WERI-Rb-1 (cell line): ENCODE results near the gene RAN.
"Not testable (repeated sequence)": the region's sequence is repeated elsewhere in the genome, so short reads cannot be mapped to it uniquely, and the experiment has no call there.

Experiments
- DNase-seq: peaks from one replicate; pipeline ENCODE4 v3.0.0-alpha.2; 2020
- H3K27ac ChIP-seq: fragments of 250-450 bp; sonication (Bioruptor Pico); 2 replicates; pipeline ENCODE4 v1.5.1; 2020; ENCODE audit warnings: mild to moderate bottlenecking, moderate library complexity
- H3K27me3 ChIP-seq: fragments of 250-450 bp; sonication (Bioruptor Pico); 2 replicates; pipeline ENCODE4 v1.5.1; 2021; ENCODE audit warnings: mild to moderate bottlenecking, low read depth, moderate library complexity; ENCODE audit not compliant: insufficient read depth, severe bottlenecking
- H3K36me3 ChIP-seq: fragments of 250-450 bp; sonication (Bioruptor Pico); 2 replicates; pipeline ENCODE4 v1.5.1; 2020; ENCODE audit warnings: mild to moderate bottlenecking, moderate library complexity
- H3K4me3 ChIP-seq: 2 replicates; pipeline ENCODE4 v1.5.1; 2011; ENCODE audit warnings: low read depth, mild to moderate bottlenecking, control low read depth, low read length
- H3K9me3 ChIP-seq: fragments of 250-450 bp; sonication (Bioruptor Pico); 2 replicates; pipeline ENCODE4 v1.5.1; 2021; ENCODE audit warnings: mild to moderate bottlenecking, moderate library complexity; ENCODE audit not compliant: severe bottlenecking
- TF ChIP-seq, protein P1 (sequence below): IDR thresholded peaks from 2 replicates; pipeline ENCODE4 v1.5.1; 2011; ENCODE audit warnings: low read depth, mild to moderate bottlenecking, control low read depth, inconsistent platforms, low read length

Gene RAN

DNA sequence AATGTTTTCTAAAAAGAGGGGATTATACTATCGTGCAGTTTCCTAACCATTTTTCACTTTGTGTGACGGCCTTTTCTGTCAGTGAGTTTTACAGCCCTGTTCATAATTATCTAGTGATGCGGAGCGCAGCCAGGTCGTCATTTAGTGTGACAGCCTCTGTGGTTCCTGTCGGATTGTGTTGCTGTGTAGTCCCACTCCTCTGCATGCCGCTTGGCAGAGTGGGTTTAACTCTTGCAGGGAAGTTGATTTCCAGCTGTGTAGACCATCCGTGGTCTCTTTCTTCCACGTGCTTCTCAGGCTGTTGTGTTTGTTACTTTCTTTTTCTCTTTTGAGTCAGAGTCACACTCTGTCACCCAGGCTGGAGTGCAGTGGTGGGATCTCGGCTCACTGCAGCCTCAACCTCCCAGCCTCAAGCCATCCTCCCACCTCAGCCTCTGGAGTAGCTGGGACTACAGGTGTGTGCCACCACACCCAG lies 8.6 kb downstream of the RAN start:
- Histone ChIP-seq H3K27ac (no peak overlapping the region), H3K36me3 (peaks cover 20% of the 10 kb centered on the region), H3K27me3 (no peaks in the 10 kb centered on the region), H3K9me3 (no peaks in the 10 kb centered on the region), H3K4me3 (no peak overlapping the region)
- DNase-seq = no peak
- TF ChIP-seq, protein P1, sequence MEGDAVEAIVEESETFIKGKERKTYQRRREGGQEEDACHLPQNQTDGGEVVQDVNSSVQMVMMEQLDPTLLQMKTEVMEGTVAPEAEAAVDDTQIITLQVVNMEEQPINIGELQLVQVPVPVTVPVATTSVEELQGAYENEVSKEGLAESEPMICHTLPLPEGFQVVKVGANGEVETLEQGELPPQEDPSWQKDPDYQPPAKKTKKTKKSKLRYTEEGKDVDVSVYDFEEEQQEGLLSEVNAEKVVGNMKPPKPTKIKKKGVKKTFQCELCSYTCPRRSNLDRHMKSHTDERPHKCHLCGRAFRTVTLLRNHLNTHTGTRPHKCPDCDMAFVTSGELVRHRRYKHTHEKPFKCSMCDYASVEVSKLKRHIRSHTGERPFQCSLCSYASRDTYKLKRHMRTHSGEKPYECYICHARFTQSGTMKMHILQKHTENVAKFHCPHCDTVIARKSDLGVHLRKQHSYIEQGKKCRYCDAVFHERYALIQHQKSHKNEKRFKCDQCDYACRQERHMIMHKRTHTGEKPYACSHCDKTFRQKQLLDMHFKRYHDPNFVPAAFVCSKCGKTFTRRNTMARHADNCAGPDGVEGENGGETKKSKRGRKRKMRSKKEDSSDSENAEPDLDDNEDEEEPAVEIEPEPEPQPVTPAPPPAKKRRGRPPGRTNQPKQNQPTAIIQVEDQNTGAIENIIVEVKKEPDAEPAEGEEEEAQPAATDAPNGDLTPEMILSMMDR = no peak

DNA sequence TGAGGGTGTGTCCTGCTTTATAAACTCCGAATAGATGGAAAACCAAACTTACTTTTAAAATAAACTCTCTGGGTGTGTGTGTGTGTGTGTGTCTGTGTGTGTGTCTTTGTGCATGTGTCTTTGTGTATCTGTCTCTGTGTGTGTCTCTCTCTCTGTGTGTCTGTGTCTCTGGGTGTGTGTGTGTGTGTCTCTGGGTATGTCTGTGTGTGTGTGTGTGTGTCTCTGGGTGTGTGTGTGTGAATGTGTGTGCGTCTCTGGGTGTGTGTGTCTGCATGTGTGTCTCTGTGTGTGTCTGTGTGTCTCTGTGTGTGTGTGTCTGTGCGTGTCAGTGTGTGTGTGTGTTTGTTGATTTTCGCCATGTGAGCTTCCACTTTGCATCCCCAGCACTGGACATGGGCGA lies 9.2 kb downstream of the RAN start:
- Histone ChIP-seq H3K9me3 (no peaks in the 10 kb centered on the region), H3K27me3 (no peaks in the 10 kb centered on the region), H3K4me3 (no peak overlapping the region), H3K36me3 (peaks cover 14% of the 10 kb centered on the region), H3K27ac (no peak overlapping the region)
- no peak for DNase-seq
- TF ChIP-seq, protein P1 = no peak

DNA sequence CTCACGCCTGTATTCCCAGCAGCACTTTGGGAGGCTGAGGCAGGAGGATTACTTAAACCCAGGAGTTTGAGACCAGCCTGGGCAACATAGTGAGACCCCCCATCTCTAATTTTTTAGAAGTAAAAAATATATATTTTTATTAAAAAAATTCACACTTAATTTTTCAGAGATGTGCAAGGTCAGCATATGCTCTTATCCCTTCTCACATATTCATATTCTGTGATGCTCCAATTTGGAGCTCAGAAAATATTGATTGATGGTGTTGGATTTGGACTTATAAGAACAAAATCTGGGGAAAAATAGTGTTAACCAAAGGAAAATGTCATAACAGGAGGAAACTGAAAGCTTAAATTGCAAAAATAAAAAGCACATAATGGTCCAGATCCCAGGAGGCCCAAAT lies 9.7 kb downstream of the RAN start:
- TF ChIP-seq, protein P1 = no peak
- Histone ChIP-seq H3K27me3 (no peaks in the 10 kb centered on the region), H3K27ac (no peak overlapping the region), H3K36me3 (peaks cover 9% of the 10 kb centered on the region), H3K4me3 (no peak overlapping the region), H3K9me3 (no peaks in the 10 kb centered on the region)
- DNase-seq = no peak

DNA sequence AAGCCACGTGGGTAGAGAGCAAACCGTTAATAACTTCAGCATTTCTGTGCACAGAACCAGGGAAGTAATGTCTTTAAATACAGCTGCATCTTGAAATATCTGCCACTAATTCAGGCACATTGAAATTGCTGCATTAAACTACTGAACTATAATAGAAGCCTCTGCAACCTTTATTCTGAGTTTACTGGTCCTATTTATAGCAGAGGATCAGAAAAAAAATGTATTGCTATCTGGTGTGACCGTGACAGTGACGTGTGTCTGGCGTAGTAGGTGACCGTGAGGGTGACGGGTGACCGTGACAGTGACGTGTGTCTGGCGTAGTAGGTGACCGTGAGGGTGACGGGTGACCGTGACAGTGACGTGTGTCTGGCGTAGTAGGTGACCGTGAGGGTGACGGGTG lies 15.3 kb downstream of the RAN start:
- H3K4me3 ChIP-seq, H3K36me3 ChIP-seq, H3K9me3 ChIP-seq, DNase-seq, H3K27ac ChIP-seq, H3K27me3 ChIP-seq: not testable (repeated sequence)

DNA sequence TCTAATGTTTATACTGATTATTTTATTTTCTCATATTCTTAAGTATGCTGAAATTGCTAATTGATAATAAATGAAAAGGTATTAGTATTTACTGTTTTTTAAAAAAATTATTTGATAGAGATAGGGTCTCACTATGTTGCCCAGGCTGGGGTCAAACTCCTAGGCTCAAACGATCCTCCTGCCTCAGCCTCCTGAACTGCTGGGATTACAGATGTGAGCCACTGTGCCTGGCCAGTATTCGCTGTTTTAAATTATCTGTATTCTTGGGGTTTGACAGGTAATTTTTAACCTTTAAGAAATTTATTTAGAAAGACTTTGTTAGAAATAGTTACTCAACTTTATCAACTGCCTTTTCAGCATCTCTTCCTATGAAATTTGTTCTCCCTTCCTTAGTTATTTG lies 32.2 kb downstream of the RAN start:
- Histone ChIP-seq H3K36me3 (no peaks in the 10 kb centered on the region), H3K27me3 (no peaks in the 10 kb centered on the region), H3K27ac (no peak overlapping the region), H3K4me3 (no peak overlapping the region), H3K9me3 (no peaks in the 10 kb centered on the region)
- TF ChIP-seq, protein P1 = no peak
- no peak for DNase-seq

DNA sequence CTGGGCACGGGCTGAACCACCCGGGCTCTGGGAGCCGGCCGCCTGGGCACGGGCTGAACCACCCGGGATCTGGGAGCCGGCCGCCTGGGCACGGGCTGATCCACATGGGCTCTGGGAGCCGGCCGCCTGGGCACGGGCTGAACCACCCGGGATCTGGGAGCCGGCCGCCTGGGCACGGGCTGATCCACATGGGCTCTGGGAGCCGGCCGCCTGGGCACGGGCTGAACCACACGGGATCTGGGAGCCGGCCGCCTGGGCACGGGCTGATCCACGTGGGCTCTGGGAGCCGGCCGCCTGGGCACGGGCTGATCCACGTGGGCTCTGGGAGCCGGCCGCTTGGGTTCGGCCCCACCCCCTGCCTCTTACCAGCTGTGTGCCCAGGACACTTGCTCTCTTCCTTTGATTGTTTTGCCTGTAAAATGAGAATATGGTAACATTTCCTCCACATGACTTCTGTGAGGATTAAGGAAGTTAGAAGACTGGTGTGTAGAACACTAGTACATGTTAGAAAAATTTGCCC lies 33.1 kb downstream of the RAN start:
- not testable (repeated sequence) for H3K27me3 ChIP-seq, H3K9me3 ChIP-seq, H3K4me3 ChIP-seq, H3K27ac ChIP-seq, H3K36me3 ChIP-seq, DNase-seq

DNA sequence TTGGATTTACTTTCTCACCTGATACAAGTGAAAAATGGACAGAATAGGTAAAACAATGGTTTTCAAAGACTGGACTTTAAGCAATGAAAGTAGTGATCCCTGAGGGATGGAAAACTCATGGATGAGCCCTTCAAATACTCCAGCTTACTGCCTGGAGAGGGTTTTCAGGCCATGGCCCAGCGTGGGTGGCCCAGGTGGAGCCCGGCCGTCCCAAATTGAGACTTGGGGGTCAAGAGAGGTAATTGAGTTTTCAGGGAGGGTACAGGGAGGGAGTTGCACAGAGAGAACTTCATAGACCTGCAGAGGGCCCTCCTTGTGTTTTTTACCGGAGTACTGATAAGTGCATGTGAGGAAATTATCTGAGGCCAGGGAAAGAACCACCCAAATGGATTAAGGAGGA lies 37.2 kb downstream of the RAN start:
- Histone ChIP-seq H3K9me3 (peaks cover 6% of the 10 kb centered on the region), H3K4me3 (no peak overlapping the region), H3K36me3 (no peaks in the 10 kb centered on the region), H3K27me3 (no peaks in the 10 kb centered on the region), H3K27ac (no peak overlapping the region)
- TF ChIP-seq, protein P1 = no peak
- no peak for DNase-seq
